HEK293 (cell line): ENCODE measurements around the gene SORL1.
A peak's percentile ranks its signal among the peaks of the same experiment; 100 is the strongest.

Experiments
- CTCF ChIA-PET: fragments of 350-600 bp; formaldehyde crosslinking; extraction: SDS; loops from one replicate; lab custom pipeline; 2021; ENCODE audit warnings: antibody characterized with exemption; lab: Yijun Ruan, JAX
- POLR2A ChIA-PET: fragments of 300-600 bp; formaldehyde crosslinking; extraction: SDS; loops from one replicate; lab custom pipeline; 2020; ENCODE audit warnings: antibody characterized with exemption, inconsistent platforms; lab: Yijun Ruan, JAX
- H3K27ac ChIP-seq: fragments of 200-500 bp; sonication (Bioruptor generic); 2 replicates; pipeline ENCODE4 v1.5.1; 2014; ENCODE audit warnings: low read depth, low read length, control low read depth, inconsistent platforms; ENCODE audit errors: extremely low read depth
- H3K36me3 ChIP-seq, 2 experiments: fragments of 200-500 bp in 1 of 2; sonication (Bioruptor generic) in 1 of 2; 1 replicate in 1 of 2; 2 replicates in 1 of 2; pipeline ENCODE4 v1.5.1; 2014 to 2017; ENCODE audit warnings: inconsistent platforms in 2 of 2, low read length in 2 of 2; ENCODE audit not compliant: control insufficient read depth in 2 of 2, insufficient read depth in 1 of 2
- H3K4me1 ChIP-seq: fragments of 200-500 bp; sonication (Bioruptor generic); 2 replicates; pipeline ENCODE4 v1.5.1; 2014; ENCODE audit warnings: mild to moderate bottlenecking, low read length, inconsistent platforms; ENCODE audit not compliant: control insufficient read depth, insufficient read depth
- H3K4me3 ChIP-seq: 2 replicates; pipeline ENCODE4 v1.5.1; 2011; ENCODE audit warnings: low read depth, mild to moderate bottlenecking, control low read depth, low read length, moderate library complexity
- H3K9me3 ChIP-seq: fragments of 200-500 bp; sonication (Bioruptor generic); 2 replicates; pipeline ENCODE4 v1.5.1; 2014; ENCODE audit warnings: low read depth, low read length, inconsistent platforms; ENCODE audit not compliant: control insufficient read depth, insufficient read depth
- GFI1B ChIP-seq: fragments of 450-650 bp; formaldehyde crosslinking; IDR thresholded peaks from 2 replicates; pipeline ENCODE4 v1.5.1; 2016; ENCODE audit warnings: missing biosample characterization, missing genetic modification characterization
- HOXA7 ChIP-seq: sonication (generic); formaldehyde crosslinking; IDR thresholded peaks from 2 replicates; pipeline ENCODE4 v1.8.1; 2022; ENCODE audit warnings: missing genetic modification reagents, borderline replicate concordance
- KLF8 ChIP-seq: fragments of 450-650 bp; formaldehyde crosslinking; IDR thresholded peaks from 2 replicates; pipeline ENCODE4 v1.5.1; 2016; ENCODE audit warnings: missing biosample characterization, missing genetic modification characterization
- MEIS1 ChIP-seq: sonication (generic); formaldehyde crosslinking; IDR thresholded peaks from 2 replicates; pipeline ENCODE4 v1.8.1; 2022; ENCODE audit warnings: missing genetic modification reagents, mild to moderate bottlenecking, borderline replicate concordance
- REPIN1 ChIP-seq: fragments of 450-650 bp; formaldehyde crosslinking; IDR thresholded peaks from 2 replicates; pipeline ENCODE4 v1.5.1; 2017; ENCODE audit warnings: missing biosample characterization, missing genetic modification characterization, low read depth
- SCRT2 ChIP-seq: fragments of 450-650 bp; formaldehyde crosslinking; IDR thresholded peaks from 2 replicates; pipeline ENCODE4 v1.5.1; 2016; ENCODE audit warnings: missing biosample characterization, missing genetic modification characterization
- YY2 ChIP-seq: fragments of 450-650 bp; formaldehyde crosslinking; IDR thresholded peaks from 2 replicates; pipeline ENCODE4 v1.5.1; 2016; ENCODE audit warnings: missing biosample characterization, missing genetic modification characterization
- ZBTB21 ChIP-seq: fragments of 450-650 bp; formaldehyde crosslinking; IDR thresholded peaks from 2 replicates; pipeline ENCODE4 v1.5.1; 2017; ENCODE audit warnings: missing biosample characterization, missing genetic modification characterization
- ZBTB44 ChIP-seq: fragments of 450-650 bp; IDR thresholded peaks from 2 replicates; pipeline ENCODE4 v1.5.1; 2018; ENCODE audit warnings: missing biosample characterization, mild to moderate bottlenecking, missing genetic modification characterization
- ZBTB7A ChIP-seq: fragments of 450-650 bp; formaldehyde crosslinking; IDR thresholded peaks from 2 replicates; pipeline ENCODE4 v1.5.1; 2016; ENCODE audit warnings: low read depth, missing biosample characterization, missing genetic modification characterization
- ZFHX2 ChIP-seq: fragments of 450-650 bp; formaldehyde crosslinking; conservative IDR thresholded peaks from 2 replicates; pipeline ENCODE4 v1.5.1; 2016; ENCODE audit warnings: missing biosample characterization, missing genetic modification characterization
- ZFP41 ChIP-seq: fragments of 450-650 bp; formaldehyde crosslinking; IDR thresholded peaks from 2 replicates; pipeline ENCODE4 v1.5.1; 2016; ENCODE audit warnings: missing biosample characterization, missing genetic modification characterization, borderline replicate concordance
- ZNF2 ChIP-seq: fragments of 450-650 bp; formaldehyde crosslinking; IDR thresholded peaks from 2 replicates; pipeline ENCODE4 v1.5.1; 2016; ENCODE audit warnings: missing biosample characterization, missing genetic modification characterization
- ZNF223 ChIP-seq: fragments of 450-650 bp; formaldehyde crosslinking; IDR thresholded peaks from 2 replicates; pipeline ENCODE4 v1.5.1; 2016; ENCODE audit warnings: missing biosample characterization, missing genetic modification characterization
- ZNF23 ChIP-seq: fragments of 450-650 bp; formaldehyde crosslinking; IDR thresholded peaks from 2 replicates; pipeline ENCODE4 v1.5.1; 2016; ENCODE audit warnings: missing biosample characterization, missing genetic modification characterization, borderline replicate concordance
- ZNF266 ChIP-seq: fragments of 450-650 bp; formaldehyde crosslinking; IDR thresholded peaks from 2 replicates; pipeline ENCODE4 v1.5.1; 2016; ENCODE audit warnings: missing biosample characterization, missing genetic modification characterization, low read depth
- ZNF324 ChIP-seq: fragments of 450-650 bp; formaldehyde crosslinking; IDR thresholded peaks from 2 replicates; pipeline ENCODE4 v1.5.1; 2016; ENCODE audit warnings: missing biosample characterization, missing genetic modification characterization
- ZNF354C ChIP-seq: fragments of 450-650 bp; formaldehyde crosslinking; IDR thresholded peaks from 2 replicates; pipeline ENCODE4 v1.5.1; 2016; ENCODE audit warnings: missing biosample characterization, missing genetic modification characterization, low read depth, borderline replicate concordance
- ZNF362 ChIP-seq: fragments of 450-650 bp; formaldehyde crosslinking; IDR thresholded peaks from 2 replicates; pipeline ENCODE4 v1.5.1; 2016; ENCODE audit warnings: missing biosample characterization, missing genetic modification characterization
- ZNF529 ChIP-seq: fragments of 450-650 bp; formaldehyde crosslinking; IDR thresholded peaks from 2 replicates; pipeline ENCODE4 v1.5.1; 2017; ENCODE audit warnings: missing genetic modification characterization, missing biosample characterization; ENCODE audit not compliant: insufficient replicate concordance
- ZNF548 ChIP-seq: fragments of 450-650 bp; formaldehyde crosslinking; IDR thresholded peaks from 2 replicates; pipeline ENCODE4 v1.5.1; 2016; ENCODE audit warnings: missing biosample characterization, missing genetic modification characterization
- ZNF549 ChIP-seq: fragments of 450-650 bp; IDR thresholded peaks from 2 replicates; pipeline ENCODE4 v1.5.1; 2018; ENCODE audit warnings: missing biosample characterization, missing genetic modification characterization, mild to moderate bottlenecking, inconsistent platforms, moderate library complexity
- ZNF560 ChIP-seq: fragments of 450-650 bp; formaldehyde crosslinking; IDR thresholded peaks from 2 replicates; pipeline ENCODE4 v1.5.1; 2017; ENCODE audit warnings: missing biosample characterization, missing genetic modification characterization, borderline replicate concordance
- ZNF561 ChIP-seq: fragments of 450-650 bp; IDR thresholded peaks from 2 replicates; pipeline ENCODE4 v1.5.1; 2018; ENCODE audit warnings: missing biosample characterization, missing genetic modification characterization, borderline replicate concordance
- ZNF600 ChIP-seq: fragments of 450-650 bp; formaldehyde crosslinking; IDR thresholded peaks from 2 replicates; pipeline ENCODE4 v1.5.1; 2016; ENCODE audit warnings: missing biosample characterization, missing genetic modification characterization
- ZNF654 ChIP-seq: fragments of 450-650 bp; formaldehyde crosslinking; IDR thresholded peaks from 2 replicates; pipeline ENCODE4 v1.5.1; 2016; ENCODE audit warnings: low read depth, missing biosample characterization, missing genetic modification characterization
- ZNF660 ChIP-seq: fragments of 450-650 bp; IDR thresholded peaks from 2 replicates; pipeline ENCODE4 v1.5.1; 2018; ENCODE audit warnings: missing biosample characterization, mild to moderate bottlenecking, missing genetic modification characterization
- ZNF768 ChIP-seq: fragments of 450-650 bp; formaldehyde crosslinking; IDR thresholded peaks from 2 replicates; pipeline ENCODE4 v1.5.1; 2018; ENCODE audit warnings: missing biosample characterization, mild to moderate bottlenecking, missing genetic modification characterization
- ZNF791 ChIP-seq: fragments of 450-650 bp; formaldehyde crosslinking; IDR thresholded peaks from 2 replicates; pipeline ENCODE4 v1.5.1; 2016; ENCODE audit warnings: missing biosample characterization, missing genetic modification characterization
- ZNF830 ChIP-seq: fragments of 450-650 bp; IDR thresholded peaks from 2 replicates; pipeline ENCODE4 v1.5.0; 2018; ENCODE audit warnings: missing biosample characterization, missing genetic modification characterization, low read depth, mild to moderate bottlenecking, moderate library complexity
- ZSCAN30 ChIP-seq: fragments of 450-650 bp; IDR thresholded peaks from 2 replicates; pipeline ENCODE4 v1.5.1; 2018; ENCODE audit warnings: missing biosample characterization, mild to moderate bottlenecking, missing genetic modification characterization, moderate library complexity
- ZXDB ChIP-seq: fragments of 450-650 bp; formaldehyde crosslinking; IDR thresholded peaks from 2 replicates; pipeline ENCODE4 v1.5.1; 2016; ENCODE audit warnings: missing biosample characterization, missing genetic modification characterization
- TF ChIP-seq, protein P1 (sequence below): fragments of 450-650 bp; formaldehyde crosslinking; IDR thresholded peaks from 2 replicates; pipeline ENCODE4 v1.5.1; 2017; ENCODE audit warnings: missing biosample characterization, missing genetic modification characterization
- TF ChIP-seq, protein P2 (sequence below): fragments of 450-650 bp; formaldehyde crosslinking; IDR thresholded peaks from 2 replicates; pipeline ENCODE4 v1.5.0; 2017; ENCODE audit warnings: missing biosample characterization, missing genetic modification characterization, borderline replicate concordance

Gene SORL1

GRCh38 chr11:121464352-121464946 is 12.3 kb downstream of the SORL1 start:
- Histone ChIP-seq H3K4me1 (peaks cover 12% of the 10 kb centered on the region), H3K9me3 (no peaks in the 10 kb centered on the region), H3K4me3 (no peak overlapping the region), H3K36me3 (no peaks in the 10 kb centered on the region), H3K27ac (no peak overlapping the region)
- ChIA-PET POLR2A (no interaction called here), CTCF (interaction anchor here (0.8 to 4.0 kb wide), 3 partner anchors 13 to 126 kb away, joined by 3 to 16 read pairs (median 5); partner anchors contain the start of genes SORL1 and SORL1-AS1)
- TF ChIP-seq ZNF2 (tag by site-specific recombination): no peak
- peak; percentile 44; the same call in 1 of the 2 replicates for TF ChIP-seq ZXDB (tag by site-specific recombination)
- TF ChIP-seq ZNF600 (tag by site-specific recombination): peak; percentile 96
- TF ChIP-seq ZSCAN30: no peak
- no peak for TF ChIP-seq ZNF560 (tag by site-specific recombination)
- no peak for TF ChIP-seq ZNF529
- TF ChIP-seq ZNF362 (tag by site-specific recombination): no peak
- peak; percentile 65 for TF ChIP-seq ZBTB44
- TF ChIP-seq YY2 (tag by site-specific recombination): no peak
- TF ChIP-seq GFI1B (tag by site-specific recombination): no peak
- TF ChIP-seq ZNF548 (tag by site-specific recombination): no peak
- 0 out of 2 replicates have a peak, but pooled peaks have one; percentile 19 for TF ChIP-seq ZFHX2 (tag by site-specific recombination)
- no peak for TF ChIP-seq HOXA7 (CRISPR knock-in tag)
- no peak for TF ChIP-seq ZFP41 (tag by site-specific recombination)
- TF ChIP-seq, protein P1, sequence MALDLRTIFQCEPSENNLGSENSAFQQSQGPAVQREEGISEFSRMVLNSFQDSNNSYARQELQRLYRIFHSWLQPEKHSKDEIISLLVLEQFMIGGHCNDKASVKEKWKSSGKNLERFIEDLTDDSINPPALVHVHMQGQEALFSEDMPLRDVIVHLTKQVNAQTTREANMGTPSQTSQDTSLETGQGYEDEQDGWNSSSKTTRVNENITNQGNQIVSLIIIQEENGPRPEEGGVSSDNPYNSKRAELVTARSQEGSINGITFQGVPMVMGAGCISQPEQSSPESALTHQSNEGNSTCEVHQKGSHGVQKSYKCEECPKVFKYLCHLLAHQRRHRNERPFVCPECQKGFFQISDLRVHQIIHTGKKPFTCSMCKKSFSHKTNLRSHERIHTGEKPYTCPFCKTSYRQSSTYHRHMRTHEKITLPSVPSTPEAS (tag by site-specific recombination): no peak
- TF ChIP-seq ZNF23 (tag by site-specific recombination): no peak
- no peak for TF ChIP-seq ZNF830 (tag by site-specific recombination)
- no peak for TF ChIP-seq ZNF768 (tag by site-specific recombination)
- no peak for TF ChIP-seq ZNF266 (tag by site-specific recombination)
- no peak for TF ChIP-seq ZNF354C (tag by site-specific recombination)
- TF ChIP-seq KLF8 (tag by site-specific recombination): peak; percentile 44; the same call in 1 of the 2 replicates
- peak; percentile 60; the same call in 1 of the 2 replicates for TF ChIP-seq ZNF660 (tag by site-specific recombination)
- no peak for TF ChIP-seq REPIN1 (tag by site-specific recombination)
- no peak for TF ChIP-seq ZBTB21
- TF ChIP-seq ZNF561: no peak
- TF ChIP-seq, protein P2, sequence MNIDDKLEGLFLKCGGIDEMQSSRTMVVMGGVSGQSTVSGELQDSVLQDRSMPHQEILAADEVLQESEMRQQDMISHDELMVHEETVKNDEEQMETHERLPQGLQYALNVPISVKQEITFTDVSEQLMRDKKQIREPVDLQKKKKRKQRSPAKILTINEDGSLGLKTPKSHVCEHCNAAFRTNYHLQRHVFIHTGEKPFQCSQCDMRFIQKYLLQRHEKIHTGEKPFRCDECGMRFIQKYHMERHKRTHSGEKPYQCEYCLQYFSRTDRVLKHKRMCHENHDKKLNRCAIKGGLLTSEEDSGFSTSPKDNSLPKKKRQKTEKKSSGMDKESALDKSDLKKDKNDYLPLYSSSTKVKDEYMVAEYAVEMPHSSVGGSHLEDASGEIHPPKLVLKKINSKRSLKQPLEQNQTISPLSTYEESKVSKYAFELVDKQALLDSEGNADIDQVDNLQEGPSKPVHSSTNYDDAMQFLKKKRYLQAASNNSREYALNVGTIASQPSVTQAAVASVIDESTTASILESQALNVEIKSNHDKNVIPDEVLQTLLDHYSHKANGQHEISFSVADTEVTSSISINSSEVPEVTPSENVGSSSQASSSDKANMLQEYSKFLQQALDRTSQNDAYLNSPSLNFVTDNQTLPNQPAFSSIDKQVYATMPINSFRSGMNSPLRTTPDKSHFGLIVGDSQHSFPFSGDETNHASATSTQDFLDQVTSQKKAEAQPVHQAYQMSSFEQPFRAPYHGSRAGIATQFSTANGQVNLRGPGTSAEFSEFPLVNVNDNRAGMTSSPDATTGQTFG (tag by site-specific recombination): no peak
- no peak for TF ChIP-seq ZNF791 (tag by site-specific recombination)
- no peak for TF ChIP-seq ZBTB7A (tag by site-specific recombination)
- TF ChIP-seq MEIS1: 0 out of 2 replicates have a peak, but pooled peaks have one; percentile 15
- TF ChIP-seq ZNF654: no peak
- no peak for TF ChIP-seq ZNF223 (tag by site-specific recombination)
- TF ChIP-seq ZNF549: no peak
- TF ChIP-seq SCRT2: peak; percentile 43; the same call in 1 of the 2 replicates
- TF ChIP-seq ZNF324: no peak
